Smooth muscle cell of the brain vasculature (primary cell): ENCODE data around the gene TSPAN9.

ENCODE experiments used
- DNase-seq: peaks from one replicate; pipeline ENCODE4 v3.0.0-alpha.2; 2012; ENCODE audit warnings: low read depth, low spot score

TSPAN9 gene

GRCh38 chr12:3123729-3124128 lies 46.5 kb downstream of the TSPAN9 start:
- no peak for DNase-seq

- DNase-seq = no peak
Observed at GRCh38 chr12:3124917-3125316, 47.7 kb downstream of the TSPAN9 start.

- DNase-seq = no peak
Observed at GRCh38 chr12:3125674-3126073, 48.5 kb downstream of the TSPAN9 start.

GRCh38 chr12:3127832-3128231 lies 50.7 kb downstream of the TSPAN9 start:
- no peak for DNase-seq

- DNase-seq = no peak
Observed at GRCh38 chr12:3128498-3129293, 51.5 kb downstream of the TSPAN9 start.

GRCh38 chr12:3129301-3130056 lies 52.3 kb downstream of the TSPAN9 start:
- DNase-seq = no peak

- no peak for DNase-seq
Observed at GRCh38 chr12:3130057-3130830, 53.1 kb downstream of the TSPAN9 start.

GRCh38 chr12:3131129-3131528 lies 54.0 kb downstream of the TSPAN9 start:
- DNase-seq = no peak

- DNase-seq = no peak
Observed at GRCh38 chr12:3132636-3133404, 55.6 kb downstream of the TSPAN9 start.

GRCh38 chr12:3133405-3133783 lies 56.2 kb downstream of the TSPAN9 start:
- no peak for DNase-seq

GRCh38 chr12:3134126-3134525 lies 56.9 kb downstream of the TSPAN9 start:
- no peak for DNase-seq

- no peak for DNase-seq
Observed at GRCh38 chr12:3134526-3135135, 57.5 kb downstream of the TSPAN9 start.

GRCh38 chr12:3135522-3136461 lies 58.6 kb downstream of the TSPAN9 start:
- no peak for DNase-seq

- no peak for DNase-seq
Observed at GRCh38 chr12:3136641-3137267, 59.6 kb downstream of the TSPAN9 start.

GRCh38 chr12:3137268-3137781 lies 60.1 kb downstream of the TSPAN9 start:
- DNase-seq = no peak

GRCh38 chr12:3137814-3138445 lies 60.8 kb downstream of the TSPAN9 start:
- DNase-seq = no peak

GRCh38 chr12:3138941-3139511 lies 61.8 kb downstream of the TSPAN9 start:
- DNase-seq = no peak

GRCh38 chr12:3139760-3140159 lies 62.6 kb downstream of the TSPAN9 start:
- DNase-seq = no peak
